ENCODE measurements around the gene INTS1. TPM values are rescaled to one million over a fixed set of nuclear protein-coding genes. Genes with fewer than 3 reads are reported as not detected.

Gene INTS1
- total RNA-seq, 1 experiment from 2014 or later: 161 TPM

DNA sequence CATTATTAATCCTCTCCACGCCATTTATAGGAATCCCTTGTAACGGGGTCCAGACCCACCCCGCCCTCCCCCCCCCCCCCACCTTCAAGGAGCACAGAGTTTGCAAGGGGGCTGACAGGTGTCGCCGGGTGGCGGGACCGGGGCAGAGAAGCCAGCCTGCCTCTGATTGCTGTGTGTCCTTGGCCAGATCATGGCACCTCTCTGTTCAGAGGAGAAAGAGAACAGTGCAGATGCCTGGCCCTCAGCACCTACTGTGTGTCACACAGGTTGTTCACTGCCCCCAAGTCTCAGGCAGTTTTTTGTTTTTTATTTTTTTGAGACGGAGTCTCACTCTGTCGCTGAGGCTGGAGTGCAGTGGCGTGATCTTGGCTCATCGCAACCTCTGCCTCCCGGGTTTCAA is 39.5 kb downstream of the INTS1 start:
- ChIA-PET POLR2A (no interaction called here), CTCF (interaction anchor here (1.4 to 6.3 kb wide), 2 partner anchors 9 kb away, joined by 3 to 23 read pairs; no protein-coding TSS in a partner anchor)
- Mint-ChIP-seq H3K36me3 (no peaks in the 10 kb centered on the region), H3K27me3 (ENCODE audit: low read depth) (no peaks in the 10 kb centered on the region), H3K4me3 (no peak overlapping the region), H3K27ac (no peak overlapping the region), H3K9me3 (no peaks in the 10 kb centered on the region), H3K4me1 (0 out of 2 replicates have a peak, but pooled peaks cover 12% of the 10 kb centered on the region)
- DNase-seq (ENCODE audit: low spot score): no peak
- TF ChIP-seq ESRRA (CRISPR knock-in tag; IDR thresholded peaks at IDR 0.05; ENCODE audit: borderline replicate concordance) (no peak), ZBTB21 (CRISPR knock-in tag; IDR thresholded peaks at IDR 0.05; ENCODE audit: borderline replicate concordance) (no peak), ZNF317 (CRISPR knock-in tag; IDR thresholded peaks at IDR 0.05; ENCODE audit: borderline replicate concordance, low read depth) (no peak), ELF4 (CRISPR knock-in tag; IDR thresholded peaks at IDR 0.05; ENCODE audit: low read depth) (no peak), CREM (CRISPR knock-in tag; IDR thresholded peaks at IDR 0.05) (no peak), MYBL2 (CRISPR knock-in tag; IDR thresholded peaks at IDR 0.05) (no peak)
- TF ChIP-seq, protein P1, sequence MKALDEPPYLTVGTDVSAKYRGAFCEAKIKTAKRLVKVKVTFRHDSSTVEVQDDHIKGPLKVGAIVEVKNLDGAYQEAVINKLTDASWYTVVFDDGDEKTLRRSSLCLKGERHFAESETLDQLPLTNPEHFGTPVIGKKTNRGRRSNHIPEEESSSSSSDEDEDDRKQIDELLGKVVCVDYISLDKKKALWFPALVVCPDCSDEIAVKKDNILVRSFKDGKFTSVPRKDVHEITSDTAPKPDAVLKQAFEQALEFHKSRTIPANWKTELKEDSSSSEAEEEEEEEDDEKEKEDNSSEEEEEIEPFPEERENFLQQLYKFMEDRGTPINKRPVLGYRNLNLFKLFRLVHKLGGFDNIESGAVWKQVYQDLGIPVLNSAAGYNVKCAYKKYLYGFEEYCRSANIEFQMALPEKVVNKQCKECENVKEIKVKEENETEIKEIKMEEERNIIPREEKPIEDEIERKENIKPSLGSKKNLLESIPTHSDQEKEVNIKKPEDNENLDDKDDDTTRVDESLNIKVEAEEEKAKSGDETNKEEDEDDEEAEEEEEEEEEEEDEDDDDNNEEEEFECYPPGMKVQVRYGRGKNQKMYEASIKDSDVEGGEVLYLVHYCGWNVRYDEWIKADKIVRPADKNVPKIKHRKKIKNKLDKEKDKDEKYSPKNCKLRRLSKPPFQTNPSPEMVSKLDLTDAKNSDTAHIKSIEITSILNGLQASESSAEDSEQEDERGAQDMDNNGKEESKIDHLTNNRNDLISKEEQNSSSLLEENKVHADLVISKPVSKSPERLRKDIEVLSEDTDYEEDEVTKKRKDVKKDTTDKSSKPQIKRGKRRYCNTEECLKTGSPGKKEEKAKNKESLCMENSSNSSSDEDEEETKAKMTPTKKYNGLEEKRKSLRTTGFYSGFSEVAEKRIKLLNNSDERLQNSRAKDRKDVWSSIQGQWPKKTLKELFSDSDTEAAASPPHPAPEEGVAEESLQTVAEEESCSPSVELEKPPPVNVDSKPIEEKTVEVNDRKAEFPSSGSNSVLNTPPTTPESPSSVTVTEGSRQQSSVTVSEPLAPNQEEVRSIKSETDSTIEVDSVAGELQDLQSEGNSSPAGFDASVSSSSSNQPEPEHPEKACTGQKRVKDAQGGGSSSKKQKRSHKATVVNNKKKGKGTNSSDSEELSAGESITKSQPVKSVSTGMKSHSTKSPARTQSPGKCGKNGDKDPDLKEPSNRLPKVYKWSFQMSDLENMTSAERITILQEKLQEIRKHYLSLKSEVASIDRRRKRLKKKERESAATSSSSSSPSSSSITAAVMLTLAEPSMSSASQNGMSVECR (CRISPR knock-in tag; IDR thresholded peaks at IDR 0.05; ENCODE audit: borderline replicate concordance): no peak
- TF ChIP-seq, protein P2, sequence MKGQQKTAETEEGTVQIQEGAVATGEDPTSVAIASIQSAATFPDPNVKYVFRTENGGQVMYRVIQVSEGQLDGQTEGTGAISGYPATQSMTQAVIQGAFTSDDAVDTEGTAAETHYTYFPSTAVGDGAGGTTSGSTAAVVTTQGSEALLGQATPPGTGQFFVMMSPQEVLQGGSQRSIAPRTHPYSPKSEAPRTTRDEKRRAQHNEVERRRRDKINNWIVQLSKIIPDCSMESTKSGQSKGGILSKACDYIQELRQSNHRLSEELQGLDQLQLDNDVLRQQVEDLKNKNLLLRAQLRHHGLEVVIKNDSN (CRISPR knock-in tag; IDR thresholded peaks at IDR 0.05): no peak
- no peak for ATAC-seq

DNA sequence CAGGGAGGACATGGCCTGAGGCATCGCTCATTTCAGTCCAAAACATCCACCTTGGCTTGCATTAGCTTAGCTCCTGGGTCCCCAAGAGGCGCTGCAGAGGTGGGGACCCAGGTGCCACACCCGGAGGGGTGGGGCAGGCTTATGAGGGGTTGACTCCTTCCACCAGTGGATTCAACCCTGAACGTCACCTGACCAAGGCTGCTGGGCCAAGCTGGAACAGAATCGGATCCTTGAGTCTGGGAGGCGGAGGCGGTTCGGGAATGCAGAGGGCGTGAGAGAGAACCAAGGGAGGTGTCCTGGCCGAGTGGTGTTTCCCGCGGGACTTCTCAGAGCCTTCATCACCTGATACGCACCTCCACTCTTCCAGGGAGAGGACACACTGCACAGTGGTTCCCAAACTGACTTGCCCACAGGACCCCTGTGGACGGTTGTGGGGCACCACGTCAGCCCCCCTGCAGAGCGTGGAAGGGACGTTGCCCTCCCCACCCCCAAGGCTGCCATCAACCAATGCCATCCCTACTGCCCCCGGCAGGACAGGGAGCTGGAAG is 40.4 kb downstream of the INTS1 start:
- H3K27ac Mint-ChIP-seq: no peak overlapping the region
- H3K27me3 Mint-ChIP-seq (ENCODE audit: low read depth): no peaks in the 10 kb centered on the region
- no peaks in the 10 kb centered on the region for H3K9me3 Mint-ChIP-seq
- H3K4me3 Mint-ChIP-seq: no peak overlapping the region
- ChIA-PET POLR2A (no interaction called here), CTCF (interaction anchor here (6.3 kb wide), 1 partner anchor 10 kb away, joined by 23 read pairs; no protein-coding TSS in a partner anchor)
- H3K4me1 Mint-ChIP-seq: 0 out of 2 replicates have a peak, but pooled peaks cover 12% of the 10 kb centered on the region
- no peaks in the 10 kb centered on the region for H3K36me3 Mint-ChIP-seq
- DNase-seq (ENCODE audit: low spot score) (no peak), ATAC-seq (no peak)
- no peak for TF ChIP-seq TEAD1 (CRISPR knock-in tag; IDR thresholded peaks at IDR 0.05)
- TF ChIP-seq, protein P3, sequence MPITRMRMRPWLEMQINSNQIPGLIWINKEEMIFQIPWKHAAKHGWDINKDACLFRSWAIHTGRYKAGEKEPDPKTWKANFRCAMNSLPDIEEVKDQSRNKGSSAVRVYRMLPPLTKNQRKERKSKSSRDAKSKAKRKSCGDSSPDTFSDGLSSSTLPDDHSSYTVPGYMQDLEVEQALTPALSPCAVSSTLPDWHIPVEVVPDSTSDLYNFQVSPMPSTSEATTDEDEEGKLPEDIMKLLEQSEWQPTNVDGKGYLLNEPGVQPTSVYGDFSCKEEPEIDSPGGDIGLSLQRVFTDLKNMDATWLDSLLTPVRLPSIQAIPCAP (CRISPR knock-in tag; IDR thresholded peaks at IDR 0.05): no peak
- TF ChIP-seq GABPB1 (CRISPR knock-in tag; IDR thresholded peaks at IDR 0.05): no peak
- no peak for TF ChIP-seq NFATC4 (CRISPR knock-in tag; IDR thresholded peaks at IDR 0.05)
- no peak for TF ChIP-seq ZNF232 (CRISPR knock-in tag; IDR thresholded peaks at IDR 0.05)
- TF ChIP-seq MXD4 (CRISPR knock-in tag; IDR thresholded peaks at IDR 0.05; ENCODE audit: borderline replicate concordance): no peak
- no peak for TF ChIP-seq PRRX2 (CRISPR knock-in tag; IDR thresholded peaks at IDR 0.05)
- no peak for TF ChIP-seq SMAD4 (CRISPR knock-in tag; IDR thresholded peaks at IDR 0.05)
- TF ChIP-seq GTF2I (CRISPR knock-in tag; conservative IDR thresholded peaks at IDR 0.05): no peak
- no peak for TF ChIP-seq ELF4 (CRISPR knock-in tag; IDR thresholded peaks at IDR 0.05; ENCODE audit: low read depth)
- TF ChIP-seq ZNF416 (CRISPR knock-in tag; IDR thresholded peaks at IDR 0.05): no peak
- TF ChIP-seq NR1H2 (CRISPR knock-in tag; IDR thresholded peaks at IDR 0.05): no peak
- TF ChIP-seq ZNF671 (CRISPR knock-in tag; IDR thresholded peaks at IDR 0.05): no peak
- TF ChIP-seq ZBTB21 (CRISPR knock-in tag; IDR thresholded peaks at IDR 0.05; ENCODE audit: borderline replicate concordance): no peak
- no peak for TF ChIP-seq TP53 (CRISPR knock-in tag; IDR thresholded peaks at IDR 0.05)
- TF ChIP-seq OVOL2 (CRISPR knock-in tag; IDR thresholded peaks at IDR 0.05; ENCODE audit: borderline replicate concordance): no peak
- TF ChIP-seq, protein P4, sequence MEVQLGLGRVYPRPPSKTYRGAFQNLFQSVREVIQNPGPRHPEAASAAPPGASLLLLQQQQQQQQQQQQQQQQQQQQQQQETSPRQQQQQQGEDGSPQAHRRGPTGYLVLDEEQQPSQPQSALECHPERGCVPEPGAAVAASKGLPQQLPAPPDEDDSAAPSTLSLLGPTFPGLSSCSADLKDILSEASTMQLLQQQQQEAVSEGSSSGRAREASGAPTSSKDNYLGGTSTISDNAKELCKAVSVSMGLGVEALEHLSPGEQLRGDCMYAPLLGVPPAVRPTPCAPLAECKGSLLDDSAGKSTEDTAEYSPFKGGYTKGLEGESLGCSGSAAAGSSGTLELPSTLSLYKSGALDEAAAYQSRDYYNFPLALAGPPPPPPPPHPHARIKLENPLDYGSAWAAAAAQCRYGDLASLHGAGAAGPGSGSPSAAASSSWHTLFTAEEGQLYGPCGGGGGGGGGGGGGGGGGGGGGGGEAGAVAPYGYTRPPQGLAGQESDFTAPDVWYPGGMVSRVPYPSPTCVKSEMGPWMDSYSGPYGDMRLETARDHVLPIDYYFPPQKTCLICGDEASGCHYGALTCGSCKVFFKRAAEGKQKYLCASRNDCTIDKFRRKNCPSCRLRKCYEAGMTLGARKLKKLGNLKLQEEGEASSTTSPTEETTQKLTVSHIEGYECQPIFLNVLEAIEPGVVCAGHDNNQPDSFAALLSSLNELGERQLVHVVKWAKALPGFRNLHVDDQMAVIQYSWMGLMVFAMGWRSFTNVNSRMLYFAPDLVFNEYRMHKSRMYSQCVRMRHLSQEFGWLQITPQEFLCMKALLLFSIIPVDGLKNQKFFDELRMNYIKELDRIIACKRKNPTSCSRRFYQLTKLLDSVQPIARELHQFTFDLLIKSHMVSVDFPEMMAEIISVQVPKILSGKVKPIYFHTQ (CRISPR knock-in tag; IDR thresholded peaks at IDR 0.05): no peak
- no peak for TF ChIP-seq ZNF396 (CRISPR knock-in tag; IDR thresholded peaks at IDR 0.05; ENCODE audit: borderline replicate concordance)
